Amniotic epithelial cell (primary cell): ENCODE data around the gene WDR74.
A peak's percentile ranks its signal among the peaks of the same experiment; 100 is the strongest.
"Not testable (repeated sequence)": the region's sequence is repeated elsewhere in the genome, so short reads cannot be mapped to it uniquely, and the experiment has no call there.

Experiments used
- DNase-seq: peaks from one replicate; pipeline ENCODE4 v3.0.0-alpha.2; 2010; ENCODE audit warnings: low read depth

Gene WDR74

DNA sequence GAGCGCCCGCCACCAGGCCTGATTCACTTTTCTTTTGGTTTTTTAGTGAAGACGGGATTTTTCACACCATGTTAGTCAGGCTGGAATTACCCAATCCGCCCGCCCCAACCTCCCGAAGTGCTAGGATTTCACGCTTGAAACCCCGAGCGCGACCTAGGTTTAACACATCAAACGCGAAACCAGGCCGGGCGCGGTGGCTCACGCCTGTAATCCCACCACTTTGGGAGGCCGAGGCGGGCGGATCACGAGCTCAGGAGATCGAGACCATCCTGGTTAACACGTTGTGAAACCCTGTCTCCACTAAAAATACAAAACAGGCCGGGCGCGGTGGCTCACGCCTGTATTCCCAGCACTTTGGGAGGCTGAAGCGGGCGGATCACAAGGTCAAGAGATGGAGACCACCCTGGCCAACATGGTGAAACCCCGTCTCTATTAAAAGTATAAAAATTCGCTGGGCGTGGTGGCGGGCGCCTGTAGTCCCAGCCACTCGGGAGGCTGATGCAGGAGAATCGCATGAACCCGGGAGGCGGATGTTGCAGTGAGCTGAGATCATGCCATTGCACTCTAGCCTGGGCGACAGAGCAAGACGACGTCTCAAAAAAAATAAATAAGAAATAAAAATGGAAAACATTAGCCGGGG, 1.5 kb upstream of the WDR74 start:
- peak; percentile 77 for DNase-seq

DNA sequence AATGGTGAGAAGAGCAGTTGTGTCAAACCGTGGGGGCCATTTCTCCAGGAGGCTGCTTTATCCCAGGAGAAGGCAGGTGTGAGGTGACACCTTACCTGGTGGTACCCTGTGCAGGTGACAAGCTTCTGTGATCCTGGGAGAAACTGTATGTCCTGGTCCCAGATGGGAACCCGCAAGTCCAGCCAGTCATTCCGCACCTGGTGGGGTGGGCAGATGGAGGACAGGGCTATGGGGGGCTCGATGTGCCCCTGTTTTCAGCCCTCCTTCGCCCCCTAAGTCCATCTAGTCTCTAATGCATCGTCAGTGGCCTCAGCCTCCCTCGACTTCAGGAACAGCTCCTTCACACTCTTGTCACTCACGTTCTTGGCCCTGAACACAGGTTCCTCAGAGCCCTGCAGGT, 4.1 kb downstream of the WDR74 start:
- DNase-seq: no peak

DNA sequence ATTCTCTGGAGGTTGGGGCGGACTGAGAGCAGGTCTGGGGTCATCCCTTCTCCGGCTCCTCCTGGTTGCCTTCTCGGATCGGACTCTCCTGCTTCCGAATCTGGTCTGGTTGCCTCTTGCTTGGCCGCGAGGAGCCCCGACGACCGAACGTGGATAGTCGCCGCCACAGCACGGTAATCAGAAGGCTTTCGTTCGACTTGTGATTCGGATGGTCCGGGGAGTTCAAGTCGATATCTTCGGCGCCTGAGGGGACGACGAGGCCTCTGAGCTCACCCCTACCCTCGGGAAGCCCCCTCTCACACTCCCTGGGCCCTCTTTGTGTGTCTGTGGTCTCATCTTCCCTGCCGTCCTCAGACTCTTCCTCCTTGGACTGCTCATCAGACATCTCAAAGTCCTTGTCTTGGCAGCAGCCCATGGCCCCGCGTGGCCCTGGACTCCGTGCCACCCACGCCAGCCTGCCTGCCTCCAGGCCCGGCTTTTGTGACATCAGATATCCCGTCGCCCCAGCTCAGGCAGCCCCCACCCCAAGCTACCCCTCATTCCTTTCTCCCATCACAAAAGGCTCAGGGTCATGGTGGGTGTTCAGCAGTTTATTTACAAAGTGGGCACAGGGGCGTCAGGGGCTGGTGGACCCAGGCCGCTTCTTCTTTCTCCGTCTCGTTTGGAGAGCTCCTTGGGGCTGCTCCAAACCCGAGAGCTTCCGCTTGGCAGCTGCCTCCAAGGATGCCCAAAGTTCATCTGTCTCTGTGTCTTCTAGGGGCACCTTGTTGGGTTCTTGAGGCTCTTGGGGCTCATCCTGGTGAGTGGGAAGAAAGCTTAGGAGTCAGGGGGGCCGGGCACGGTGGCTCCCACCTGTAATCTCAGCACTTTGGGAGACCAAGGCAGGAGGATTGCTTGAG, 6.8 kb downstream of the WDR74 start, which contains the start of gene TEX54:
TSS of gene TEX54 (minus strand) at position 506 of the 899 bp plus-strand sequence.
- no peak for DNase-seq

DNA sequence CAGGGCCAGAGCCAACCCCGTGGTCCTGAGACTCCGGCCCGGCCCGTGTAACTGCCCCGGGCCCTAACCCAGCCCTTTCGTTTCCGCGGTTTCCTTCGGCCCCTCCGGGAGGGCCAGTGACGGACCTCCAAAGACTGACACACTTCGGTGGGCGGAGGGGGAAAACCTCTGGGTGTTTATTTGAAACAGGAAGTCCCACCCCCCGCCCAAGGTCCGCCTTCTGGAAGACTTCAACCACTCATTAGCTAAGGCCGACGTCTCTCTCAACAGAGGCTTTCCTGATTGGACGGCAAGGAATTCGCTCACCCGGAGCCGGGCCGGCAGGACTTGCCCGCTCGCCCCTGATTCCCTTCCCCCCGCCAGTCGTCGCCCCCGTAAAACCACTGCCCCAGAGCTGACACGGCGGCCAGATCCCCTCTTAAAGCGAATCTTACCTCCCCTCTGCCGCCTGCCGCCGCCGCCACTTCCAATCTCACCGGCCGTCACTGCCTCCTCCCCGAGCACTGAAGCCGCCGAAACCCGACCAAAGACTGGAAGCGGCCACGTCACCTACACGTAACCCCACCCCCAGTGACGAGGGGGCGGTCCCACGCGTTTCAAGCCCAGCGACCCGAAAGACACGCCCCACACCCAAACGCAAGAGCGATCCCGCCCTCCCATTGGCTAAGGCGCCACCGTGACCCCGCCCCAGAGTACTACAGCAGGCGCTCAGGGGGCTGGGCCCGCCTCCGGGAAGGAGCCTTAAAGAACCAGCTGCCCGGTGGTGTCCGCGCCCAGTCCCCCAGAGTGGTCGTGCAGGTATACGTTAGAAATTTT, 7.7 kb downstream of the WDR74 start, which contains the start of gene STX5:
TSS of gene STX5 (minus strand) at position 532 of the 816 bp plus-strand sequence. CDS start 808 bp downstream, outside the sequence.
- peak; percentile 98 for DNase-seq

DNA sequence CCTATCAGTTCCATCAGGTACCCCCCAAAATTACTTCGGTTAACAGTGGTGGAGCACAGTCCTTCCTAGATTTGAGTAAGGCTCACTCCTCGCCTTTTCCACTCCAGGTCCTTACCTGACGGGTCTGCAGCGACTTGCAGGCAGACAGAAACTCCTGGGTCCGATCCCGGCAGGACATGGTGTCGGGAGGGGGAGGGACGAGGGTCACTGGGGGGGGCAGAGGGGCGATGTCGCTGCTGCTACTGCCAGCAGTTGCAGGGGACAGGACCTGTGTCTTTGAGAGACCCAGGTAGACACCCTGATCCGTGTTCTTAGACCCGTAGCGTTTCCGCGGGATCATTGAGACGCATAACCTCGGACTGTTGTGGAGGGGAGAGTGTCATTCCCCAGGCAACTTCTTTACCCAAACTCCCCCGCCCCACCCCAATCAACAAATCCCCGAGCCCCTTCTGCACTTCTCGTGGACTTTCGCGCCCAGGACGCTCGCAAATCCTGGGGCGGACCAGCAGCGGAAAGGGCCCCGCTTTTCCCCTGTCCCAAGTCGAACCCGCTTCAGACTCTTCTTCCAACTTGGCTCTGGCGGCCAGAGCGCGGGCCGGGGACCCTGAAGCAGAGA, 8.4 kb downstream of the WDR74 start:
- DNase-seq: no peak

DNA sequence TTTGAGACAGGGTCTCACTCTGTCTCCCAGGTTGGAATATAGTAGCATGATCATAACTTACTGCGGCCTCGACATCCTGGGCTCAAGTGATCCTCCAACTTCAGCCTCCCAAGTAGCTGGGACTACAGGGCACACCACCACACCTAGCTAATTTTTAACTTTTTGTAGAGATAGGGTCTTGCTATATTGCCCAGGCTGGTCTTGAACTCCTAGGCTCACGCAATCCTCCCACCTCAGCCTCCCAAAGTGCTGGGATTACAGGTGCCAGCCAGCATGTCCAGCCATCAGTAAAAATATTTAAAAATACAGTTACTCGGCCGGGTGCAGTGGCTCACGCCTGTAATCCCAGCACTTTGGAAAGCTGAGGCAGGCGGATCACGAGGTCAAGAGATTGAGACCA, 11.3 kb downstream of the WDR74 start:
- DNase-seq: not testable (repeated sequence)

DNA sequence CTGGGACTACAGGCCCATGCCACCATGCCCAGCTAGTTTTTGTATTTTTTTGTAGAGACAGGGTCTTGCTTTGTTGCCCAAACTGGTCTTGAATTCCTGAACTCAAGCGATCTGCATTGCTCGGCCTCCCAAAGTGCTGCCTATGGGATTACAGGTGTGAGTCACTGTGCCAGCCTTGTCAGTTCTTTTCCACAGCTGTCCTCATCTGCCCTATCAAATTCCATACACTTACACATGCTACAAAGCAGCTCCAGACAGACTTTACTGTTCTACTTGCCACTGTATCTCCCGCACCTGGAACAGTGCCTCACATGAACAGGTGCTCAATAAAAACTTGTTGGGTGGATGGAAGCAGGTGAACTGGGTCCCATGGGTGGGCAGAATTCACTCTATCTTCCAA, 15.7 kb downstream of the WDR74 start:
- DNase-seq: no peak

DNA sequence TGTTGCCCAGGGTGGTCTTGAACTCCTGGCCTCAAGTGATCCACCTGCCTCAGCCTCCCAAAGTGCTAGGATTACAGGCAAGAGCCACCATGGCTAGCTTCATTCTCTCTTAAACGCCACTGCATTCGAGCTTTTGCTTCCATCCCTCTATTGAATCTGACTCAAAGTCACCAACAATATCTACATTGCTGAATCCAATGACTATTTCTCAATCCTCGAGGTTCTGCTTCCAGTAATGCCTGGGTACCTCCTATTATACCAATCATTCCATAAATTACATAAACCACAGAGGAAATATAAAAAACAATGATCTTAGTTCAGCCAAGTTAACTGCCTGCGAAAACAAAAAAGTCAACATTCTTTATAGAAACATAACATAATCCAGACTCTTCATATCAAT, 22.3 kb downstream of the WDR74 start:
- no peak for DNase-seq

DNA sequence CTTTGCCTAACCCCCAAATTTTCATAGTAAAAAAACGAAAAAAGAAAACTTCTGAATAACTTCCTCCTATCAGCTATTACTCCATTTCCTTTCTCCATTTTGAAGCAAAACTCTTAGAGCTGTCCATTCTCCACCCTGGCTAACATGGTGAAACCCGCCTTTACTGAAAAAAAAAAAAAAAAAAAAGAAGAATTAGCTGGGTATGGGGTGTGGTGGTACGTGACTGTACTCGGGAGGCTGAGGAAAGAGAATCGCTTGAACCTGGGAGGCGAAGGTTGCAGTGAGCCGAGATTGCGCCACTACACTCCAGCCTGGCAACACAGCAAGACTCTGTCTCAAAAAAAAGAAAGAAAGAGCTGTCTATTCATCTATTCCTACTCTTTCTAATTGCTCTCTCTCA, 22.8 kb downstream of the WDR74 start:
- no peak for DNase-seq

DNA sequence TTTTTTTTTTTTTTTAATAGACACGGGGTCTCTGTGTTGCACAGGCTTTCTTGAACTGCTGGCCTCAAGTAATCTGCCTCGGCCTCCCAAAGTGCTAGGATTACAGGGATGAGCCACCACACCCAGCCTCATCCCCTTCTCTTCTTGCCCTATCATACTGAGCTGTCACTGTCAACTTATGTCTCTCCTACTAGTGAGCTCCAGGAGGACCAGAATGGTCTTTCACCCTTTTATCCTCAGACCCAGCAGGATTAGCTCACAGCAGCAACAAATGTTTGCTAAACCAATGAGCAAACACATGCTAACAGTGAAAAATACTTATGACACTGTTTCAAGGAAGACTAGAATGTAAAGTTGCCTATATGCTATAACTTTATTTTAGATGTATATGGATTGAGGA, 27.7 kb downstream of the WDR74 start:
- no peak for DNase-seq

DNA sequence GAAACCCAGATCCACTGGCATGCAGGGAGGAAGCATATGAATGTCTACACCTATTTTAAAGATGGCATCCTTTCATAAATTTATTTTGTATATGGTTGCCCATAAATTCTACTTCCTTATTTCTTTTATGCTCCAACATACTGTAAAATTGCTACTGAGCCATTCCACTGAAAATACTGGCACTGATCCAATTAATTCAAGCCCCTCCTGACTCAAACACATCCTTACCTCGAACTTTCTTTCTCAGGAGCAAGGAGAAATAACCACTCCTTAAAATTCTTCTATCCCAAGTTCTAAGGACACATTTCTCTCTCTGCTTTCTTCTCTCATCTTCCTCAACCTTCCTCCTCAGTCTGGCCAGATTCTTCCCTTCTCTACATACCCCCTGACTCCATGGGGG, 28.6 kb downstream of the WDR74 start:
- no peak for DNase-seq

DNA sequence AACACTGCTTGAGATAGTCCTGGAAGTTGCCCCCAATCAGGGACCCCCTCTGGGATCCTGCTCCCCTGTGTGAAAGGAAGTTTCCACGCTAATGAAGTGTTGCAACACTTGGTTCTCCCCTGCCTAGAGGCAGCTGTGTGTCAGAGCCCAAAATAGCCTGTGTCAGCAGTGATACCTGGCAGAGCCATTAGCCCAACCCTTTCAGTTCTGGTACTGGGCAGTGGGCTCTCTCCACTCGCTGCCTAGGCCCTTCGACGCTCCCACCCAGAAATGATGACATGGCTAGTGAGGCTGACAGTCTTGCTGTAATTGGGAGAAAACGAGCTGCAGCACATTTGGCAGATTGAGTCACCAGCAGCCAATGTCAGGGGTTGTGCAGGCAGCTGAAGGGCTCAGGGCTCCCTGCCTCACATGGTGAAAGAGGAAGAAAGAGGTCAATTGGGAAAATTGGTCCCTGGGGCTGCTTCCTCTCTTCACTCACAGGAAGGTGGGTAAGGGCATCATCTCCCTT, 32.7 kb downstream of the WDR74 start:
- peak; percentile 36 for DNase-seq

DNA sequence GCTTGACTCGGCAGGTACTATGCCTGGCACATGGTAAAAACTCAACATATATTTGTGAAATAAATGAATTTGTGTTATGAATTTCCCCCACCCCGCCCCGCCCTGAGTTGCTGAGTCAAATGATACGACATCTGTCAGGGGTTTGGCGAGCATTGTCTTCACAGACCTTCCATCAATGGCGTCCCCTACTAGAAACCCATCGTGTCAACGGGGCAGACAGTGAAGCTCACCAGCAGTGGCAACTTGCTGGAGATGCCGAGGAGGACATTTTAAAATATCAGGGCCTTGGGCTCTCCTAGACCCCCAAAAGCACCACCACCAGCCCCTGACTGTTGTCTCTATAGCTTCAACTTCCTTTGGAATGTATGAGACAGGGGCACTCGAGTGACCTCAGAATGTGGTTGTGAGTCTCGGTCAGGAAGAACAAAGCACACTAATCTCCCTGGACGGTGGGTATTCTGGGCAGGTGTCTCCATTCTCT, 33.4 kb downstream of the WDR74 start:
- DNase-seq: no peak

DNA sequence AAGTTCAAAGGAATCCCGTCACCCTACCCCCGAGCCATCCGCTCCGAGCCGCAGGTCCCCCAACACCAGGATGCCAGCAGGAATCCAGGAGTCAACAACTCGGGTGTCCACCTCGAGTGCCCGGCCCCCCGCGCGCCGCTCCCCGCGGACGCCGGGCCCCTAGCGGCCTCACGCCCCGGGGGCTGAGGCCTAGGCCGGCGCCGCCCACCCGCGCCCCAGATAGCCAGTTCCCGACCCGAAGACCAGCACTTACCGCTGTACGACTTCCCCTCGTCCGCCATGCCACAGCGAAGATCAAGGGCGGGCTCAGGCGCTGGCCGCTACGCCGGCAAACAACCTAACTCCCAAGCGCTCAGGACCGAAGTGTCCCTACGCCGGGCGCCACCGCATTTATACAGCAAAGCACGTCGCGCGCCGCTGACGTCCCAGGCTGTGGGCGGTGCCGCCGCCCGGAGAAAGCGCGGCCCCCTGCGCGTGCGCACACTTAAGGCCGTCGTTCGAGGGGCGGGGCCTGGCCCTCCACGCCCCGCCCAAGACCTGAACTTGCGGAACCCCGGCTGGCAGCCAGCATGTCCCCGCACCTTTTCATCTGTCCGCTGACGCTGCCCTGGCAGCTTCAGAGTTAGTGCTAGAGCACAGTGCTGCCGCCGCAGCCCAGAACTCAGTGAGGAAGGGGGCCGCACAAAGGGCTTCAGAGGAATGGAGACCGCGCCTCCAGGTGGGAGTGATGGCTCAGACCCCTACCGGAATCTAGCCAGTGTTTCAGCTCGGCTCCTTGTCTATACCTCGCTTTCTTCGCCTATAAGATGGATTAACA, 34.1 kb downstream of the WDR74 start, which contains the start of gene NXF1:
TSS of gene NXF1 (minus strand) at position 365 of the 817 bp plus-strand sequence. CDS start at position 281, 84 bp downstream.
- peak; percentile 85 for DNase-seq

DNA sequence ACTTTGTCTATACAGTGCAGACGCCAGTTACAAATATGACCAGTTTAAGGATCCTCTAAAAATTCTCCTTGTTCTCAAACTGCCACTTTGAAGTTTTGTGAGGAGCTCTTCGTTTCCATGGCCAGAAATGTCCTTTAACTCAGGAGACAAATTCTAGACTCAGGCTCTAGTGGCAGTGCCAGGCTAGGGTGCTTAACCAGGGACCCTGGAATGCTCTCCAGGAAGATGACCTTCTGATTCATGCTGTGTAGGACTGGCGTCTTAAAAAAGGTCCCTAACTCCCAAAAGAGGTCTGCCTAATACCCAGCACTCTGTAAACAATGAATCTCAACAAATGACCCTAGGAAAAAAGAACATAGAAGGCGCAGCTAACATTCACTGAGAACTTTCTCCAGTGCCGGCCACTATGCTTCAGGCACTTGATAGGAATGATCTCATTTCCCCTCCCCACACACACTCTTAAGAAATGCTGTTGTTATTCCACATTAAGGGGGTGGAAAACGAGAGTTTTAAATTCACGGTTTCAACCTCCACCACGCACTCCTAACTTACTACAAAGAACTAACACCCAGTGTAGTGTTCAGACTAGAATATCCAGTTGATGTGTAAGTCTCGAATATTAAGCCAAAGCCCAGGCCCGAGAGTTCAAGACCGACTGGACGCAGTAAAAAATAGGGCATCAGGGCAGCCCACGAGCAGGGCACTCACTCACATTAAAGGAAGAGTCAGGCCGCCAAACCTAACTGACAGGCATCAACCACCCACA, 34.9 kb downstream of the WDR74 start:
- DNase-seq: peak; percentile 63

DNA sequence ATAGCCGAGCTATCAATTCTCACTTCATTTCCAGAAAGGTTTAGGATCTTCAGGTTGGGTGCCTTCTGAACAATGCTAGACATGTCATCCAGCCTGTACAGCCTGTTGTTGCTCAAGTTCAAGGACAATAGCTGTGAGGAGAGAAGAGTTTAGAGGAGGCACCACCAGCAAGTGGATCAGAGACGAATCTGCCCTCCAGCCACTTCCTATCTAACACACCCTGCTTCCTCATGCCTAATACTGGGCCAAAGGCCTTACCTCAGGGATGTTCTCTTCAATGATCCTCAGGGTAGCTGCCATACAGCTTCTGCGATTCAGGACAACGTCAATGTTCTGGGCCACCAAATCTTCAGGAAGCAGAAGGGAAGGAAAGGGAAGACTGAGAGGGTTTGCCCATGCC, 38.3 kb downstream of the WDR74 start:
- DNase-seq: no peak

DNA sequence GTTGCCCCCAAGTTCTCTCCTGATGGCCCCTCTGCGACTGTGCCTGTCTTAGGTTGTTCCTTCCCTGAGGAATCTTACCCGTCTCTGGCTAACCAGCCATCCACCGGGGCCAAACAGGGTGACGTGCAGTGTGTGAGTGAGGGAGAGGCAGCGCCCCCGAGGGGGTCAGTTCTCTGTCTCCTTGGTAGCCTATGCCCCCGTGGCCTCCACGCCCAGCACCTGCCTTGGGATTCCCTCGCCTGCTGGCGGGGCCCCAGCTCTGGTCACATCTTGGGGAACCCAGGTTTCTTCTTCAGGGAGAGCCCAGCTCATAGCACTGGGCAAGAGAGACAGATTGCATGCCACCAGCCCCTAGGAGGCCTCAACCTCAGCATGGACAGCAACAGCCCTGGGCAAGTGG, 39.9 kb downstream of the WDR74 start:
- DNase-seq: no peak

DNA sequence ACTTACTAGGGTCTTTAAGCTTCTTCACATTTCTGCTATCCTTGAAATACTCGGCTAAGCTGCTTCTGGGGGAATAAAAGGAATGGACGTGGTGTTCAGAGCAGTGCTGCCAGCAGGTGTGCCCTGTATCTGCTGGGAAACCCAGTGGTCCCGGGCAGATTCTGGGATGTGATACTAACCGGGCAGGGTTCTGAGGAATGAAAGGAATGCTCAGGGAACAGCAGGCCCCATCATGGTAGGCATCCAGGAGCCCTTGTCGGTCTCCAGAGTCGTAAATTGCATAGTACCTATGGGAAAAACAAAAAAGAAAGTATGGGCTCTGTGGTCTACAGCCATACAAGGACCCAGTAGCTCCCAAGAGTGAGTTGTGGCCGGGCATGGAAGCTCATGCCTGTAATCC, 43.1 kb downstream of the WDR74 start:
- DNase-seq: no peak

DNA sequence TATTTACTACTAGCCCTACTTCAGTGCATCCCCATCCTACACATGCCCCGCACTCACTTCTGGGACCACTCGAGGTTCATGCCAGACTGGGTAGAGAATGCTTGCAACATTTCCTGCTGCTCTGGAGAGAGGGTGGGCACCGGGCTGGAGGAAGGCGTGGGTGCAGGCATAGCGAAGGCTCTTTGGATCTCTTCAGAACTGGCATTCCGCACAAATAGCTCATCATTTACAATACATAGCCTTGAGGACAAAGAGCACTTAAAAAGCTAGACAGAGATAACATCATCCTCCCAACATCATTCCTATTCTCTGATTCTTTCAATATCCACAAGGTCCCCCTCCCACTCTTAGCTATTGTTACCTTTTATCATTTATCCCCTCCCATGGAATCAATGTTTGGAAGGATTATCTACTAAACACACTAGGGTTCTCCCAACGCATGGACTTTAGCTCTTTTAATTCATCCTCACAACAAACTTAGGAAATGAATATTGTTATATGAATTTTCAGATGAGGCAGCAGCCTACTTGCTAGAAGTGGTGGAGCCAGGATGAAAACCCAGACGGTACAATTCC, 45.1 kb downstream of the WDR74 start:
- DNase-seq: no peak

DNA sequence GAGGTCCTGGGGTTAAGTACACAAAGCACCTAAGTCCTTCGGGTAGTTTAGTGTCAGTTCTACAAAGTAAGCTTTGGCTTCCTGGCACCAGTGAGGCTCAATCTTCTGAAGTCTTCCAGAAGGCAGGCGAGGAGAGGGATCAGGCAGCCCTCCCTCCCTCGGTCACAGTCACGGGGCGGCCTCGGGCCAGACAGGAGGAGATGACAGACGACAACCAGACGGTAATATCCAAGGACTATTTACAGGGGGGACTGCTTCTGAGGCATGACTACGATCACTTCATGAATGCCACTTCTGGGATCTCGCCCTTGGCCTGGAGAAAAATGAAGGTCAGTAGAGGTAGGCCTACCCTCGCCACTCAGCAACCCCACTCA, 47.2 kb downstream of the WDR74 start:
- no peak for DNase-seq
